Measurements from ENCODE around the gene PFKL. TPM values are rescaled to one million over a fixed set of nuclear protein-coding genes. Genes with fewer than 3 reads are reported as not detected.
A peak's percentile ranks its signal among the peaks of the same experiment; 100 is the strongest.

The PFKL gene
- total and polyA plus RNA-seq, 2 of the 8 experiments (the other 6 are each of a cell fraction or from before 2014, with no cell fraction given), result 80.2 to 82.3 TPM

DNA sequence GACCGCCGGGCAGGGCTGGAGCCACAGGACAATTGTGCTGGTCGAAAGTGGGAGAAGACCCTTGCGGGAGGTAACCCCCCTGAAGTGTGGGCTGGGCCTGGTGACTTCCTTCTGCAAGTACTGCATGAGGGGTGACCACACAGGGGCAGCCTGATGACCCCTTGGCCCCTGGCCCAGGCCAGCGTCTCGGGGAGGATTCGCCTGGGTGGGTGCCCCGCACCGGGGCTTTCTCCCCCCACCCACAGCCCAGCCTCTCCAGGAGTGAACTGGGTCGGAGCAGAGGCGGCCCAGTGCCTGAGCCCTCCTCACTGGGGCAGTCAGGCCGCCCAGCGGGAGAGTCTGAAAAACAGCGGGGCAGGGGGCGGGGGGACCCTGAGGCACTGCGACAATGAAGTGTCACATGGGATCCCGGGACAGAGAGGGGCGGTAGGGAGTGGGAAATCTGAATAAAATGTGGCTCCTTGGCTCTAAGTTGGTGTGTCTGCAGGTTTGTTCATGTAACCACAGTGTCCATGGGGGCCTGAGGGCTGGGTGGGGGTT is 36.6 kb upstream of the PFKL start:
- H3K9ac ChIP-seq (replicated peaks in 1 of 4; ENCODE audit: extremely low read depth in 1 of 4, low read depth in 3 of 4, low read length in 3 of 4), result no peak overlapping the region
- no peak for TF ChIP-seq GTF2F1 (IDR thresholded peaks at IDR 0.05; ENCODE audit: borderline replicate concordance, low read depth, low read length)
- TF ChIP-seq ZNF274 (IDR thresholded peaks at IDR 0.05; ENCODE audit: borderline replicate concordance, extremely low read depth, low read length), result no peak
- no peak for TF ChIP-seq CBX5 (IDR thresholded peaks at IDR 0.05; ENCODE audit: low read depth, low read length)
- no peak for TF ChIP-seq HDAC6 (IDR thresholded peaks at IDR 0.05; ENCODE audit: low read depth, low read length)
- no peak for TF ChIP-seq SP4 (IDR thresholded peaks at IDR 0.05; ENCODE audit: low read length)
- TF ChIP-seq EP300 (IDR thresholded peaks at IDR 0.05; ENCODE audit: borderline replicate concordance in 1 of 2, low read depth in 2 of 2, low read length in 2 of 2), result no peak
- no peak for TF ChIP-seq CHD2 (IDR thresholded peaks at IDR 0.05; ENCODE audit: low read length)
- TF ChIP-seq JUND (IDR thresholded peaks at IDR 0.05; ENCODE audit: low read length), result no peak
- TF ChIP-seq TEAD4 (IDR thresholded peaks at IDR 0.05; ENCODE audit: low read depth, low read length), result no peak
- no peak for TF ChIP-seq SIN3A (conservative IDR thresholded peaks at IDR 0.05 in 1 of 2, IDR thresholded peaks at IDR 0.05 in 1 of 2; ENCODE audit: low read depth in 1 of 2, low read length in 2 of 2)

More for the DNA sequence above, 36.6 kb upstream of the PFKL start:
- Histone ChIP-seq H2BK5ac (ENCODE audit: low read depth, low read length) (peak overlapping the region; percentile 71; the same call in 1 of the 2 replicates), H3K79me1 (ENCODE audit: low read depth, low read length) (no peaks in the 10 kb centered on the region), H3K4me1 (replicated peaks in 1 of 4; ENCODE audit: control insufficient read depth in 3 of 4, insufficient read depth in 4 of 4, low read length in 3 of 4) (peaks cover 0 to 7% (median 4%) of the 10 kb centered on the region in 4 experiments; a peak in 6 of 7 replicates), H4K20me1 (replicated peaks in 1 of 2; ENCODE audit: control insufficient read depth in 1 of 2, insufficient read depth in 2 of 2, low read length in 2 of 2) (no peaks in the 10 kb centered on the region), H3K4me3 (ENCODE audit: extremely low read depth in 1 of 4, insufficient read depth in 2 of 4, low read depth in 3 of 4, low read length in 4 of 4) (no peak overlapping the region), H3K79me2 (ENCODE audit: control insufficient read depth in 1 of 2, insufficient read depth in 2 of 2, low read length in 2 of 2) (no peaks in the 10 kb centered on the region), H3K56ac (replicated peaks; ENCODE audit: insufficient read length, low read depth, low read length) (no peak overlapping the region), H4K8ac (ENCODE audit: extremely low read depth, insufficient read depth, low read length) (no peak overlapping the region; the same call in 1 of the 2 replicates), H2BK15ac (ENCODE audit: low read length) (no peak overlapping the region), H2BK120ac (replicated peaks; ENCODE audit: low read depth, low read length) (no peak overlapping the region), H2BK20ac (ENCODE audit: low read length) (no peak overlapping the region), H3K23me2 (ENCODE audit: low read depth, low read length) (no peaks in the 10 kb centered on the region), H3K18ac (ENCODE audit: extremely low read depth, low read length) (peak overlapping the region; percentile 48; the same call in 1 of the 2 replicates), H4K91ac (replicated peaks; ENCODE audit: insufficient read length, low read length) (peak overlapping the region; percentile 55), H3K14ac (ENCODE audit: insufficient read length) (no peak overlapping the region), H3K27ac (ENCODE audit: low read depth, low read length) (no peak overlapping the region), H2AK5ac (ENCODE audit: low read depth, low read length) (no peak overlapping the region), H3K36me3 (ENCODE audit: control insufficient read depth in 2 of 4, insufficient read depth in 4 of 4, low read length in 3 of 4) (no peaks in the 10 kb centered on the region), H4K5ac (ENCODE audit: insufficient read length, low read depth, low read length) (no peak overlapping the region), H3K4ac (replicated peaks; ENCODE audit: insufficient read length, low read depth, low read length) (peak overlapping the region; percentile 69), H3K27me3 (replicated peaks in 1 of 4; ENCODE audit: control insufficient read depth in 3 of 4, extremely low read depth in 1 of 4, insufficient read depth in 3 of 4, low read length in 3 of 4) (no peaks in the 10 kb centered on the region), H2BK12ac (ENCODE audit: low read depth, low read length) (peak overlapping the region; percentile 17; the same call in 1 of the 2 replicates), H2AFZ (ENCODE audit: low read length) (no peak overlapping the region), H3K9me3 (ENCODE audit: insufficient read depth in 2 of 2, low read depth in 1 of 2, low read length in 1 of 2) (no peaks in the 10 kb centered on the region), H3K23ac (ENCODE audit: insufficient read length) (no peak overlapping the region), H3K4me2 (ENCODE audit: insufficient read depth in 1 of 2, low read depth in 2 of 2, low read length in 2 of 2) (peak overlapping the region in 1 of 2 experiments; percentile 1; a peak in 1 of 4 replicates)
- ChIA-PET POLR2A (ENCODE audit: partially characterized antibody) (no interaction called here), CTCF (ENCODE audit: partially characterized antibody) (no interaction called here)
- no peak for DNase-seq (ENCODE audit: low read depth in 1 of 2, low spot score in 2 of 2)
- no peak for FAIRE-seq
- WGBS, 2 experiments (ENCODE audit: extremely low coverage in 1 of 2, insufficient coverage in 1 of 2, insufficient read length in 1 of 2, insufficient replicate concordance in 2 of 2, low coverage in 1 of 2, low lambda C conversion rate in 2 of 2, missing lambda C conversion rate in 1 of 2), result 45% methylated on average over 10 of the region's 18 CpGs; no CpG with 5 or more reads in 1 of the 2 experiments

Measured in H1 (cell line).